IPS-11a (cell line): ENCODE measurements around the gene PTPRCAP.
A peak's percentile ranks its signal among the peaks of the same experiment; 100 is the strongest.

ENCODE experiments used
- H3K4me3 ChIP-seq: one replicate; pipeline ENCODE4 v1.5.1; 2013; ENCODE audit warnings: low read depth, low read length, control low read depth

Gene PTPRCAP

GRCh38 chr11:67428052-67429001, 9.2 kb downstream of the PTPRCAP start, which contains the start of gene RPS6KB2:
TSS of gene RPS6KB2 (plus strand) at chr11:67428494. CDS start at chr11:67428546, 52 bp downstream.
- H3K4me3 ChIP-seq: peak within 1 kb of the TSS; percentile 94

DNA sequence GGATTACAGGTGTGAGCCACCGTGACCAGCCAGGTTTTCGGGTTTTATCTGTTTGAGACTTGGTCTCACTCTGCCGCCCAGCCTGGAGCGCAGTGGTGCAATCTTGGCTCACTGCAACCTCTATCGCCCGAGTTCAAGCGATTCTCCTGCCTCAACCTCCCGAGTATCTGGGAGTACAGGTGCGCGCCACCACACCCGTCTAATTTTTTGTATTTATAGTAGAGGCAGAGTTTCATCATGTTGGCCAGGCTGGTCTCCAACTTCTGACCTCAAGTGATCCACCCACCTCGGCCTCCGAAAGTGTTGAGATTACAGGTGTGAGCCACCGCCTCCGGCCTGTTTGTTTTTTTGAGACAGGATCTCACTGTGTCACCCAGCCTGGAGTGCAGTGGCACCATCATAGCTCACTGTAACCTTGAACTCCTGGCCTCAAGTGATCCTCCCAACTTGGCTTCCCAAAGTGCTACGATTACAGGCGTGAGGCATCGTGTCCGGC, 10.1 kb downstream of the PTPRCAP start:
- H3K4me3 ChIP-seq: peak overlapping the region; percentile 94

DNA sequence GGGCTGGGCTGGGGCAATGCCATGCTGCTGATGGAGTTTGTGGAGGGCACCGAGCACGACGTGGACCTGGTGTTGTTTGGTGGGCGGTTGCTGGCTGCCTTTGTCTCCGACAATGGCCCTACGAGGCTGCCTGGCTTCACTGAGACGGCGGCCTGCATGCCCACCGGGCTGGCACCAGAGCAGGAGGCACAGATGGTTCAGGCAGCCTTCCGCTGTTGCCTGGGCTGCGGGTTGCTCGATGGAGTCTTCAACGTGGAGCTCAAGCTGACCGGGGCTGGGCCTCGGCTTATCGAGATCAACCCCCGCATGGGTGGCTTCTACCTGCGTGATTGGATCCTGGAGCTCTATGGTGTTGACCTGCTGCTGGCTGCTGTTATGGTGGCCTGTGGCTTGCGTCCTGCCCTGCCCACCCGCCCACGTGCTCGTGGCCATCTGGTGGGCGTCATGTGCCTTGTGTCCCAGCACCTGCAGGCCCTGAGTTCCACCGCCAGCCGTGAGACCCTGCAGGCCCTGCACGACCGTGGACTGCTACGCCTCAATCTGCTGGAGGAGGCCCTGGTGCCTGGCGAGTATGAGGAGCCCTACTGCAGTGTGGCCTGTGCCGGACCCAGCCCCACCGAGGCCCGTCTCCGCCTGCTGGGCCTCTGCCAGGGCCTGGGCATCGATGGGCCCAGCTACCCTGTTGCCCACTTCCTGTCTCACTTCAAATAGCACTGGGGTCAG, 13.4 kb downstream of the PTPRCAP start:
- H3K4me3 ChIP-seq: no peak overlapping the region

- no peak overlapping the region for H3K4me3 ChIP-seq
Measured at GRCh38 chr11:67423466-67423865, 14.0 kb downstream of the PTPRCAP start.

DNA sequence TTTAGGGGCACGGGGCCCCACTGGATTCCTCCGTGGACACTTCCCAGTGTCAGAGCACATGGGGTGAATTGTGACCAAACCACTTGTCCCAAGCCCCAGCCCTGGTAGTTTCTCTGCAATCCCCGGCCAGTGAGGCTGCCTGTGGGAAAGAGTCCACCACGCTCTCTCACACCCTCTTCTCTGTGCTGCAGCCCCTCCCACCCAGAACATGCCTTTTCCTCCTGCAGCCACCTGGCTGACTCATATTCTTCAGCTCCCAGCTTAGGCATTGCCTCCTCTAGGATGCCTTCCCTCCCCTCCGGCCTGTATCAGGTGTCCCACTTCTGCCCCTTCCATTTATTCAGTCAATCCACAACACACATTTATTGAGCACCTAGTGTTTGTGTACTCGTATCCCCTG, 14.6 kb downstream of the PTPRCAP start:
- no peak overlapping the region for H3K4me3 ChIP-seq

DNA sequence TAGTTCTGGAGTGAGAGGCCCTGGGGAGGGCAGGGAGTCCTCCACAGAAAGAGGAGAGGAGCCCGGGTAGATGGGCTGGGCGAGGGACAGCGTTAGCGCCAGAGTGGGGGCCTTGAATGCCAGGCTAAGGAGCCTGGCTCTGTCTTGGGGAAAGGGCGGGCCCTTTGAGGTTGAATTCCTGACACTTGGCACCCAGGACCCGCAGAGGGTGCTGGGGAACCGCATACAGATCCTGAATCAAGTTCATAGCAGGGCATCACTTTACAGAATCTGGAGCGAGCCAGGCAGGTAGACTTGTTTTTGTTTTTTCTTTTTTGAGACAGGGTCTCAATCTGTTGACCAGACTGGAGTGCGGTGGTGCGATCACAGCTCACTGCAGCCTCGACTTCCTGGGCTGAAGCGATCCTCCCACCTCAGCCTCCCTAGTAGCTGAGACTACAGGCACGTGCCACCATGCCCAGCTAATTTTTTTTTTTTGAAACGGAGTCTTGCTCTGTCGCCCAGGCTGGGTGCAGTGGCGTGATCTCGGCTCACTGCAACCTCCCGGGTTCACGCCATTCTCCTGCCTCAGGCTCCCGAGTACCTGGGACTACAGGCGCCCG, 16.0 kb downstream of the PTPRCAP start:
- no peak overlapping the region for H3K4me3 ChIP-seq

- peak overlapping the region; percentile 50 for H3K4me3 ChIP-seq
Measured at GRCh38 chr11:67420646-67421429, 16.6 kb downstream of the PTPRCAP start.

DNA sequence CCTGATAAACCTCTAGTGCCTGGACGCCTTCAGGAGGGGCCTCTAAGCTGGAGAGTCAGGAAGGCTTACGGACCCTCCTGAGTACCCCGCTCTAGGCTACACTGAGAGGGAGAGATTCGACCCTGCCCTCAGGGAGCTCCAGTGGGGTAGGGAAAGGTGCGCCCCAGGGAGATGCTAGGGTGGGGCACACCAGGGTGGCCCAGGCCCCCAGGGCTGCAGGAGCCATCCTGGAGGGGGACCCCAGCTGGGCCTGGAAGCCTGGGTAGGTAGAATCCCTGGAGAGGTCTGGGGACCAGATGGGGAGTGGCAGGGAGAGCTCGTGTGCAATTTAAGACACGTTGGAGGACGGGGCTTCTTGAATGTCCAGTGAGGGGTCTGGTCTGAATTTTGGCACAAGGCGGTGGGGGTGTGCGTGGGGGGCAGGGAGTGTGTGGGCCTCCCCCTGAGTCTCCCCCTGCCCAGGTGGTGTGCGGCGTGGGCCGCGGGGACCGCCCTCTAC, 17.3 kb downstream of the PTPRCAP start:
- H3K4me3 ChIP-seq: peak overlapping the region; percentile 50

DNA sequence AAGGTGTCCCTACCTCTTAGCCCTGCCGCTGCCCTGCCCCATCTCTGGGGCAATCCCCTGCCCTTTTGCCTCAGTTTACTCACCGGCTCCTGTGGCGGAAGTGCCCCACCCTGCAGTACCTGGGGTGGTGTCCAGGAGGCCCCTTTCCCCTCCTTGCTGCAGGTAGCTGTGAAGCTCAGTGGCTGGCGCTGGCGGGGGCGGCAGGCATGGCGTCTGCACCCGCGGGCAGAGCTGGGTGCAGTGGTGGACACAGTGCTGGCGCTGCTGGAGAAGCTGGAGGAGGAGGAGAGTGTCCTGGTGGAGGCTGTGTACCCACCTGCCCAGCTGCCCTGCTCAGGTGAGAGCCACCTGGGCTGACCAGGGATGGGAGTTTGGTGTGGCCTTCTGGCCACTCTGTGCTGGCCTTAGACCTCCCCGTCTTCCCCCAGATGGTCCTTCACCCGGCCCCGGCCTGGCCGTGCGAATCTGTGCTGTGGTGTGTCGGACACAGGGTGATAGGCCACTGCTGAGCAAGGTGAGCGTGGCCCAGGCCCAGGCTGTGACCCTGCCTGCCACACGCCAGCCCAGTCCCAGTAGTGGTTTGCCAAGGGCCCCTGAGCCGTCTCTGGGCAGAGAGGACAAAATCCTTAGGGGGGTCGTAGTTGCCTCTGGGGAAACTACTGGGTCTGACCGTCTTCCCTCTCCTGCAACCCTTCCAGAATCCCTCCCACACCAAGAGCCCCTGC, 18.0 kb downstream of the PTPRCAP start:
- no peak overlapping the region for H3K4me3 ChIP-seq

DNA sequence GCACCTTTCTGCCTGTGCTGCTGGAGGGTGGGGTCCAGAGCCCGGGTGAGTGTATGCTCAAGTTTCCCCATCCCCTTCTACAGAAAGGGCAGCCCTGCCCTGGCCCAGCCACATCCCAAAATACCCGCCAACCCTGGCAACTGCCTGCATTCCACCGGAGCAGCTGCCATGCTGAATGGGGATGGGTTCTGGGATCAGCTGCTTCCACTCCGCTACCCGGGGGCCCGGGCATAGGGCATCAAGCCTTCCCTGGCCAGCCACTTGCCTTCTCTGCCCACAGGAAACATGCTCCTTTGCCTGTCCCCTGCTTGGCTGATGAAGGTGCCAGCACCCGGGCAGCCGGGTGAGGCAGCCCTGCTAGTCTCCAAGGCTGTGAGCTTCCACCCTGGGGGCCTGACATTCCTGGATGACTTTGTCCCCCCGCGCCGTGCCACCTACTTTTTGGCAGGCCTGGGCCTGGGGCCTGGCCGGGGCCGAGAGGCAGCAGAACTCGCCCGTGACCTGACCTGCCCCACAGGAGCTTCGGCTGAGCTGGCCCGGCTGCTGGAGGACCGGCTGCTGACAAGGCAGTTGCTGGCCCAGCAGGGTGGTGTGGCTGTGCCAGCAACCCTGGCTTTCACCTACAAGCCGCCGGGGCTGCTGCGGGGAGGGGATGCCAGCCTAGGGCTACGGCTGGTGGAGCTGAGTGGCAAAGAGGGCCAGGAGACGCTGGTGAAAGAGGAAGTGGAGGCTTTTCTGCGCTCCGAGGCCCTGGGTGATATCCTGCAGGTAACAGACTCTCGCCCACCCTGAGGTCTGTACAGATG, 18.8 kb downstream of the PTPRCAP start:
- no peak overlapping the region for H3K4me3 ChIP-seq

- H3K4me3 ChIP-seq: no peak overlapping the region
Measured at GRCh38 chr11:67417425-67417824, 20.1 kb downstream of the PTPRCAP start.

GRCh38 chr11:67416416-67417335, 20.8 kb downstream of the PTPRCAP start:
- H3K4me3 ChIP-seq: no peak overlapping the region

GRCh38 chr11:67415501-67416304, 21.8 kb downstream of the PTPRCAP start, which contains the start of gene CARNS1:
TSS of gene CARNS1 (plus strand) at chr11:67415678. CDS start at chr11:67416200, 522 bp downstream.
- peak within 1 kb of the TSS; percentile 43 for H3K4me3 ChIP-seq

- no peak overlapping the region for H3K4me3 ChIP-seq
Measured at GRCh38 chr11:67413266-67413849, 24.1 kb downstream of the PTPRCAP start.

DNA sequence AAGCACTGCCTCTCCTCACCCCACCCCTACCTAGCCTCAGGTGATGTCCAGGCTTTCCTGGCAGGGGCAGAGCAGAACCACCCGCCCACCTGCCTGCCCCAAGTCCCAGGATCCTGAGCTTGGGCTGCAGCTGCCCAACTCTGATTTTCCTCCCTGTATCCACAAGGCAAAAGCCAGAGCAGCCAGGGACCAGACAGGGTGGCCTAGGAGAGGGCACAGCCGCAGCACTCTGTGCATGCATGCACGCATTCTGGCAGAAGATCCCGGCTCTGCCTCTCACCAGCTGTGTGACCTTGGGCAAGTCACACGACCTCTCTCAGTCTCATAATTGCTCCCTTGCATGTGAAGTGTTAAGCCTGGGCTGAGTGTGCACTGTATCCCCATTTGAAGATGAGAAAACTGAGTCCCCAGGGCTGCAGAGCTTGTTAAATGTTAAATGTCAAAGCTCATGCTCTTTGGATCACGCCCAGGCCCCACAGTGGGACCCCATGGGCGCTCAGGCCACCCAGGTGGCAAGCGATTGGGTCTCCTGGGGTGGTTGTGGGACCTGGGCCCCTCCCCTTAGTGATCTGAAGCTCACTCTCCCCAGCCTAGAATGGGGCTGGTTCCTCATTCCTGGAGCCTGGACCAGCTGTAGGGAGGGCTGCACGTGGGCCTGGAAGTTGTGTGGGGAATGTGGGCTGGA, 24.8 kb downstream of the PTPRCAP start:
- no peak overlapping the region for H3K4me3 ChIP-seq

DNA sequence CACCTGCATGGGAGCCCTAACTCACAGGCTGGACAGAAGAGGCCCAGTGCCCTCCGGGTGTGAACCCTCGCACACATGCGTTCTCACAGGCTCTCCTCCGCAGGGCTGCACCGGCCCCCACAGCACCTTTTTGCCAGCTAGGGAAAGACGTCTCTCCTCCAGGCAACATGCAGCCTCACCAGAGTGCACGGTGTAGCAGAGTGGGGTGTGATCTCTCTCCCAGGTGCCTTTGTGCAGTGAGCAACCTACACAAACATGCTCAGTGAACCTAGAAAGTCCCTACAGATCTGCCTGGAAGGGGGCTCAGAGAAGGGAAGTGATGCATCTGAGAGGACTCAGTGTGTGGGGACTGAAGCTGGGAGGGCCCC, 25.7 kb downstream of the PTPRCAP start:
- no peak overlapping the region for H3K4me3 ChIP-seq
